GM21825 (cell line): ENCODE results near the gene ZFYVE28.

Source experiments
- ATAC-seq: cut with Tn5 transposase; IDR thresholded peaks from one replicate; pipeline ENCODE4 v1.9.1; 2021; ENCODE audit warnings: mild to moderate bottlenecking, moderate library complexity; ENCODE audit not compliant: unreplicated experiment

ZFYVE28 gene

DNA sequence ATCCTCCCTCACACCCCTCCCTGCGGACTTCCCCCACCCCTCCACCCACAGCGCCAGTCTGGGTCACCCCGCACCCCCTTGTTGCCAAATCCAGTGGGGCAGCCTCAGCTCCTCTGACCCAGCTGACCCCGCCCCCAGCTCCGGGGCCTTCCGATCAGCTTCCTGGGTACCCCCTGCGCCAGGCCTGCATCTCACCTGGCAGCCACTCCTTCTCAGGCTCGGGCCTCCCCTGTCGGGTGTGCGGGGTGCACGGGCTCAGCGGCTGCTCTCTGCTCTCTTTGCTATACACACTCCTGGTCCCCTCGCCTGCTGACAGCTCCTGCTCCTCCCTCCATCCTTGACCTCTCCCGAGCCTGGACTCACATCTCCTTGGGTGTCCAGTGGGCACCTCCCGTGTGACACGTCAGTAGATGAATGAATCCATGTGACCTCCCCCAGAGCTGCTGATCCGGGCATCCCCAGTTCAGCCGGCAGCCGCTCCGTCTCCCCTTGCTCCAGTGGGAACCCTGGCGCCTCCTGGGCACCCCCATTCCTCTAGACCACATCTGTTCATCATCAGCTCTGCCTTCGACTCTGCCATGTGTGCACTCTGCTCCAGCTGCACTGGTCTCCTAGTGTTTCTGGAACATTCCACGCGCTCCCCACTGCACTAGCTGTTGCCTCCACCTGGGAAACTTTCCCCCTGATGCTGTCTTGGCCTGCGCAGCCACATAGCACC, 10.2 kb upstream of the ZFYVE28 start:
- no peak for ATAC-seq

DNA sequence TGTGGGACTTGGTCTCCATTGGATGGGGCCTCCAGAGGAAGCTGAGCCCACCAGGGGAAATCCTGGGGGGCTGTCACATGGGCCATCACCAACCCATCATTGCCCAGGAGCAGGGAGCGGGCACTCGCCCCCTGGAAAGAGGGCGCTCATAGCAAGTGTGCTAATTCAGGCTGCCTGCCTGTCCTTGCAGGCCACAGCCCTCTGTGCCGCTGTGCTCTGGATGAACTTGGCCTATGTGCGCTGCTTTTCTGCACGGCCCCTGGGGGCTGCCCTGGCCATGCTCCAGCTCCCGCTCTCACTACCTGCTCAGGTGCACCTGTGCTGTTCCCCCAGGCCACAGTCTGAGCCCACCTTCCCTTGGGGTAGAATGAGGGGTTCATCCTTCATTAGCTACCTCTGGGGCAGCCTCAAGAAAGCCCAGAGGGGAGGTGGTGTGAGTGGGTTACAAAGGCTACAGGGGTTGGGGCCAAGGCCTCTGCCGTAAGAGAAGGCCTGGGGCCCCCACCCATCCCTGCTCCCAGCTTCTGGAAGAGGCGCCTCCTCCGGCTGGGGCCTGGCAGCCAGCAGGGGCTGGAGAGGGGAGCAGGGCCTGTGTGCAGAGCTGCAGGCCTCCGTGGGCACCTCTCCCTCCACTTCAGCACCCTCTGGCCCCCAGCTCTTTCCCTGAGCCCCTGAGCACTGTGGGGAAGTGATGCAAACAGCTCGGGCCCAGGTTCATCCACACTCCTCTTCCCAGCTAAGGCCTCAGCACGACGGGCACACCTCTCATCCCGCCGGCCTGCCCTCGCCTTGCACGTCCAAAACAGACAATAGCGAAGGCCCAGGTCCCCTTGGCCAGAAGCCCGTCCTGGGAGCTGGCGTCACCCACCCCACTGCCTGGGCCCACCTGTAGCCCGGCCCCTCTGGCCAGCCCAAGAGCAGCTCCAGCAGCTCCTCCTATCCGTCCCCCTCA, 9.2 kb upstream of the ZFYVE28 start:
- ATAC-seq, result no peak

DNA sequence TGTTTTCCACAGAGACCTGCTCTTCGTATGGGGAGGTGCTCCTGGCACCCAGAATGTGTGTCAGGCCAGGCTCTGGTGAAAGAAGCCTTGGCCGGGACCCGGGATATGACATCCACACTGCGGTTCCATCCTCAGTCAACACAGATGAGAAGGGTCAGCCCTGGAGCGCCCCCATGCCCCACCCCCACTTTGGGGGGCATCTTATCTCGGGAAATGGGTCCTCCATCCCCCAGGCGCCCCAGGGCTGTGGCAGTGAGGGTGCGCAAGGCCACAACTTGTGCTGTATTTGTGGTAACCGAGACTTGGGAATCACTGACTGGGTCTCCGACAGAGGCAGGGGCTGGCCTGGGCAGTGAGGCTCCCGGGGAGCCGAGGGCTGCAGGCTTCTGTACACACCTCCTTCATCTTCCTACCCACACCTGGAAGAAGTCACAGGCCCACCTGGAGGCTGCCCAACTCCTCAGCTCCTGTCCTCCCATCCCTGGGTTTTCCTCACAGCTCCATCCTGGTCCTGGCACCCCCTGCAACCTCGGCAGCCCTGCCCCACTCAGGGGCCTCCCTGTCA, 8.3 kb upstream of the ZFYVE28 start:
- no peak for ATAC-seq

DNA sequence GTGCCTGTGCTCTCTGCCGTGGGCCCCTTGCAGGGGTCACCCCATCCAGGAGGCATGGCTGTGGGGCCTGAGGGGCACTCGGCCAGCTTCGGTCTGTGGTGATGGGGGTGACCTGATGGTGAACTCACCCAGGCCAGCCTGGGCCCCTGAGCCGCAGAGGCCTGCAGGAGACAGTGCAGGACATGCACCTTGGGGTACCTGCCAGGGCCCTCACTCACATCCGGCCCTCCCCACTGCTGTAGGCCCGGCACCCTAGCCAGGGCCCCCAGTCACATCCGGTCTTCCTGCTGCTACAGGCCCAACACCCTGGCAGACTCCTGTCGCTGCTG, 7.6 kb upstream of the ZFYVE28 start:
- no peak for ATAC-seq

DNA sequence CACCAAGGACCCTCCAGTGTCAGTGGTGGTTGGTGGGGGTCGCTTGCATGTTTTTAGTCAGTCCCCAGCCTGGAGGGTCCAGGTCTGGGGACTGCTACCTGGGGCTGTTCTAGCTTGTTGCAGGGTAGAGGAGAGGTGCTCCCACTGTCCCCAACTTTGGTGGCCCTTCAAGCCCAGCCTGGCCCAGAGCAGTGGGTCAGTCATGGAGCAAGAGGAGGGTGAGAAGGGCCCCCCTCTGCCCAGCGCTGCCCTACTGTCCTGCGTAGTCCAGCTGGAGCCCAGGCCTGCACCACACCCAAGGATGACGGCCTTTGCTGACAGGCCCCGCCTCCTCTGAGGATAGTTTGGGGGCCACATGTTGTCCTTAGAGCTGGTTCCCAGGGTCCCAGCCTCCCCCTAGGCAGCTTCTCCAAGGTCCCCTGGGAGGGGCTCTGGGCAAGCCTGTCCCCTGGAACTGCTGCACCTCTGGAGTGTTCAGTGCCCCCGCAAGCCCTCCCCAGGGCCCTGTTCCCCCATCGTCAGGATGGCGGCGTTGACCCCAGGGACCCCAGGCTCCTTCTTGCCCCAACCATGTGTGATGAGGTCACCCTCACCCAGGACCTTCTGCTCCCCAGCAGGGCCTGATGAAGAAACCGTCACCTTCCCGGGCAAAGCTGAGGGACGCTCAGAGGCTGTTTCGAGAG, 7.1 kb upstream of the ZFYVE28 start:
- no peak for ATAC-seq

DNA sequence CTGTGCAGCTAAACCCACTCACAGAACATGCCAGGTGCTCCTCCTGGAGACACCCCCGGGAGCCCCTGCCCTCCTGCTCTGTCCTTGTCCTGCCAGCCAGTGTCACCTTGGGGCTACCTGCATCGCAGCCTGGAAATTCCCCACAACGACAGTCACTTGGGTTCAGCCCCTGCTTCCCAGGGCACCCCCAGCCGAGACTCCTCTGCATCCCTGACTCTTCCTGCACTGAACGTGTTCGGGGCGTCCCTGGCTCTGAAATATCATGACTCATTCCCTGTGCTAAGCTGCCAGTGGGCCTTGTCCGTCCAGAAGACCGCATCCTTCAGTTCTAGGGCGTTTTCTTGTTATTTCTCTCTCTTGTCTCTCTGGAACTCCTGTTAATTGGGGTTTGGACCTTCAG, 6.1 kb upstream of the ZFYVE28 start:
- no peak for ATAC-seq

DNA sequence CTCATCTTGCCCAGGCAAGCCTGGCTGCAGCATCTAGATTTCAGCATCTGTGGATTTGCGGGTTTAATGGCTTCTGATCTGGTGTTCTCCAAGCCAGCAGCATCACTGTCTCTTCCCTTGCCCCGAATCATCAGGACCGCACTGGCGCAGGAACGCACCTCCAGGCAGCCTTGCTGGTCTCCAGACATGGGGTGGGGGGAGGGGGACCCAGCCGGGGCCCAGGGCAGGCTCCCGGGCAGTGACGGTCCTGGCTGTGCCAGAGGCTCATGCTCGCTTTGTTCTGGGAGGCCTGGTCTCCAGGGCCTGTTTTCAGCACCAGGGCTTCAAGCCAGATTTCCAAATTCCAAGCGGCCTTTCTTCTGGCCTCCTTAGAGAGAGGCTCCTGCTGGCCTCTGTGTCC, 5.2 kb upstream of the ZFYVE28 start:
- no peak for ATAC-seq

DNA sequence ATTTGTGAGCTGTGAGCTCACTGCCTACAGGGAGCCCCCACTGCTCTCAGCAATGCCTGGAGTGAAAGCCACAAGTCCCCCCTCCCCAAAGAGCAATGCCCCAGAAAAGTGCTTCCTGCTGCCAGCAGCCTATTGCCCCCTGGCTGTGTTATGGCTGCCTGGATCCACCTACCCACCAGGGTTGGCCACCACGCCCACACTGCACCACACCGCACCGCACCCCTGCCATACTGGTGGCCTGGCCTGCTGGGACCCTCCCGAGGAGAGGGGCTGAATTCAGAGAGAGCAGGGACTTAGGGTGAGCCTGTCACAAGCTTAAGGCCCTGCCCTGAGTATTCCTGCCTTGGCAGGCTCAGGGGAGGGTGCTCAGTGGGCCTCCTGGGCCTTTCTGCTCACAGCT, 4.6 kb upstream of the ZFYVE28 start:
- no peak for ATAC-seq

DNA sequence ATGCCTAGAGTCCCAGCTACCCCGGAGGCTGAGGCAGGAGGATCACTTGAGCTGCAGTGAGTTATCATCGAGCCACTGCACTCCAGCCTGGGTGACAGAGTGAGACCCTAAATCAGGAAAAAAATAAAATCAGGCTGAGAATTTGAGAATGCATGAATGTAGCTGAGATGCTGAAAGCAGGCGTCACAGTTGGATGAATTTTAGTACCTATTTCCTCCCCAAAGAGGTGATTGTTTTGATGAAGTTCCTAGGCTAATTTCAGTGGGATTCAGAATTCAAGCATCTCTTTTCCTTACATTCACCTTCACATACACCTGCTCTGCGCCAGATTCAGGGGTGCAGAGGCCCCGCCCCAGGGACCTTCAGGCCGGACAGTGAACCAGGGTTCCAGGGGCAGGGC, 3.5 kb upstream of the ZFYVE28 start:
- ATAC-seq, result no peak

DNA sequence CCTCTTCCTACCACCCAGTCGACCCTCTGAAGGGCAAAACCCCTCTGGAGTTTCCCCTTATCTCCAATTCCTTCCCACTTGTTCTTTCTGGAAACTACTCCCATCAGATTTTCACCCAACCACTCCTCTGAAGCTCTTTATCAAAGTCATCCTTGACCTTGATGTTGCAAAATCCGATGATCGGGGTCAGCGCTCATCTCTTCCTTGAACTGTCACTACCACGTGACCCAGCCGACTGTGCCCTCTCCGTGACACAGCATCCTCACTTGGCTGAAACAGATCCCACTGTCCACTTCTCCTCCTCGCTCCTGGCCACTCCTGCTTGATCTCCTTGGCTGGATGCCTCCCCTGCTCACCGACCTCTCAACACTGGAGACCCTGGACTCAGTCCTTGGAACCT, 1.4 kb upstream of the ZFYVE28 start:
- no peak for ATAC-seq

DNA sequence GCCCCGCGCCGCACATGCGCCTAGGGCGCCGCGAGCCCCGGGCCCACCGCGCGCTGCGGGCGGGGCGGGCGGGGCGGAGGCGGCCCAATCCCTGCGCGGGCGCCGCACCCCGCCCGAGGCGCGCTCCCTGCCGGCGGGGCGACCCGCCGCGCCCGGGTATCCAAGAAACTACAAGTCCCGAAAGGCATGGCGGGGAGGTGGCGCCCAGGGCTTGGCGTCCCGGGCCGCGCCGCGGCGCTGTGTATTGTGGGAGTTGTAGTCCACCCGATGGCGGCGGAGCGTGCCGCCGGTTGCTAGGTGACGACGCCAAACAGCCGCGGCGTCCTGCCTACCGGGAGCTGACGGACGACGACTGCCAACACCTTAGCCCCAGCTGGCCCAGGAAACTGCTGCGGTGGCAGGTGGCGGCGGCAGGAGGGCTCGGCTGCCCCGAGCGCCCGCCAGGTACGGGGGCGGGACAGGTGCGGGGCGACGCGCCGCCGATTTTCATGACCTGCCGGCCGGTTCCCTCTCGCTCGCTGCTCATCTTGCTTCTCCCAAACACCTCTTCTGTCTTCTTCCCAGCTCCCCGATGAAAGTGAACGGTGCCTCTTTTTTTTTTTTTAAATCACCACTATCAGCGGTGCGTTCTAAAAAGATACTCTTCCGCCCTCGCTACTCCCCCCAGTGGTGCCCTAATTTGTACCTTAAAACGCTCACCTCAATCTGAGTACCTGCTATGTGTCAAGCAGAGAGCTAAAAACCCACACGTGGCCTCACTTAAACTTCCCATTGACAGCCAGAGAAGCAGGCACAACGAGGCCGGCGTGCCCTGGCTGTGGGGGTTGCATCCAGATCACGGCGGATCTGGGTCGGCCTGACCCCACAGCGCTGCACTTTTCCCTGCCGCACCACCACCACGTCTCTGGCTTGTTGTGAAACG, 466 bp upstream of the ZFYVE28 start, which contains the start of gene CFAP99:
TSS of gene CFAP99 (plus strand) at position 306 of the 922 bp plus-strand sequence.
- peak; percentile 82 for ATAC-seq

DNA sequence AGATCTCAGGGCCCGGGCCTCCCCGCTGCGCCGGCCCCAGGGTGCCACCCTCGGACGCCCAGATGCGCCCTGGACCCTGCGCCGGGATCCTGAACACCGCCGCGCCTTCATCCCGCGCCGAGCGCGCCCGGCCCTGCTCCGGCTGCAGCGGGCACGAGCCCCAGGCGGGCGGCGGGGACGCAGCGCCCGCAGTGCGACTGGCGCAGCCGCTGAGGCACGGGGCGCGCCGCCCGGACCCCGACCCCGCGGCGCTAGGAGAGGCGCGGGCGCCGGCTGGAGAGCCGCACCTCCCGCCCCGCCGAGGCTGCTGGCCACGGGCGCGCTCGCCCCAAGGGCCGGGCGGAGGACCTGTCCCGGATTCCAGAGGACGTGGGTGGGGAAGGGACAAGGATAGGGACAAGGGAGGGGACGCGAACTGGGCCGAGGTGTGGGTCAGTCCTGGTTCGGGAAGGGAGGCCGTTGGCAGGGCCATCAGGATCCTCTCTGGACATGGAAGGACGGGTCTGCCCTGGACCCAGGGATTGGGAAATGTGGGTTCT, 1.1 kb downstream of the ZFYVE28 start:
- ATAC-seq, result no peak

DNA sequence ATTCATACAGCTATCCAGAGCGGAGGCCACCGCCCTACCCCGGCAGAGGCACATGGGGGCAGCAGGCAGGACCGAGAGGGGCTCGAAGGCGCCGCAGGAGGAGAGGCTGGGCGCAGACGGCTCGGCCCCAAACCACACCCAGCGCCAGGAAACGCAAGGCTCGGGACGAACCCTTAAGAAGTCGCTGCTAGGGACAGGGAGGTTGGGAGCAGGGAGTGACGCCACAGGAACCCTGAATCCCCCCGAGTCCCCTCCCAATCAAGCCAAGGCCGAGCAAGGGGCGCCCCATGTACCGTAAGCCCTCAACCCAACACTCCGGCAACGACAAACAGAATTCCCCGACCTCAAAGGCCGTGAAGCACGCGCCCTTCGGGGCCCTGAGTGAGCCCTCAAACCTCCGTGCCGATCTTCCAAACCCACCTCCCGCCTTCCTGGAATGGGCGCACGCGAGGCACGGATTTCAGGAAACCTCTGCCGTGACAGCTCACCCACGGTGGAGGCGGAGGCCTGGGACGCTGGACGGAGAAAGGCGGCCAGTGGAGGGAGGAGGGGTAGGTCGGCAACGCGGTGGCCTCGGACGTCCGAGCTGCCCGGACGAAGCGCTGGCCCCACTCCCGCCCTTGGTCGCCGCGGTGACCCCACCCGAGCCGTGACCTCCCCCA, 1.8 kb downstream of the ZFYVE28 start:
- no peak for ATAC-seq

DNA sequence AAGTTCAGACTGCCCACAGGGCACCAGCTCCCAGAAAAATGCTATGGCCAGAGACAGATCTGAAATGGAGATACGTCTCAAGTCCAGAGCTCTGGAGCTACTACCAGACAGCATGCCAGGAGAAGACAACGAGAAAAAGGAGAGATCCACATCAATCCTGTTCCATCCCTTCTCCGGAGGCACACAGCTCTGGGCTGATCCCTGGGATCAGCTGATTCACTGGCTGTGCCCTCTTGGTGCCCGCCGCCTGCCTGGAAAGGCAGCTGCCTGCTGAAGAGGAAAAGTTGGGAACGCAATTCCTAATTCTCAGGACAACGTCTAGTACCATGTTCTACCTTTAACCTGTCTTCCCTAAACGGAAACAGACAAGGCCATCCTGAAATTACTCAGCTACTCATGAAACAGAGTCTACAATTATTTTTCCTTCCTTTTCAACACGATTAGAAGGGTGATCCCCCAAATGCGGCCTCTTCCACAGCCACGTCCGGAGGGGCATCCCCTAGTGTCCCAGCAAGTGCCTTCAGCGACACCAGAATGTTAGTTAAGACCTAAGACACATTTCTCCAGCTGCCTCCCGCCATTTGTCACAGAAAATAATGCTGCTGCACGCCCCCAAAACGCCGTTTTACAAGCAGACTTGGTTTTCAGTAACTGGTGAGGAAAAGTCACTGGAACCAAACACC, 2.4 kb downstream of the ZFYVE28 start:
- no peak for ATAC-seq

DNA sequence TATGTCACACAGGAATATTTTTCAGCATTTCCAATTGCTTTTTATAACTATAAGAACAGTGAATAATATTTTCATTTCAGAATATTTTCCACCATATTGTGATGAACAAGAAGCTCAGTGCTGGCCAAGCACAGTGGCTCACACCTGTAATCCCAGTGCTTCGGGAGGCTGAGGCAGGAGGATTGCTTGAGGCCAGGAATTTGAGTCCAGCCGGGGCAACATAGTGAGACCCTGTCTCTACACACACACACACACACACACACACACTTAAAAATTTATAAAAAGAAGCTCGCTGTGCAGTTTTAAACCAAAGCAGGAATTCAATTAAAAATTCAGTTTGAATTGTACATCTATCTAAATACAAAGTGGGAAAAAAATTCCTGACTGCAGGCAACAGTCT, 3.2 kb downstream of the ZFYVE28 start:
- ATAC-seq, result no peak

DNA sequence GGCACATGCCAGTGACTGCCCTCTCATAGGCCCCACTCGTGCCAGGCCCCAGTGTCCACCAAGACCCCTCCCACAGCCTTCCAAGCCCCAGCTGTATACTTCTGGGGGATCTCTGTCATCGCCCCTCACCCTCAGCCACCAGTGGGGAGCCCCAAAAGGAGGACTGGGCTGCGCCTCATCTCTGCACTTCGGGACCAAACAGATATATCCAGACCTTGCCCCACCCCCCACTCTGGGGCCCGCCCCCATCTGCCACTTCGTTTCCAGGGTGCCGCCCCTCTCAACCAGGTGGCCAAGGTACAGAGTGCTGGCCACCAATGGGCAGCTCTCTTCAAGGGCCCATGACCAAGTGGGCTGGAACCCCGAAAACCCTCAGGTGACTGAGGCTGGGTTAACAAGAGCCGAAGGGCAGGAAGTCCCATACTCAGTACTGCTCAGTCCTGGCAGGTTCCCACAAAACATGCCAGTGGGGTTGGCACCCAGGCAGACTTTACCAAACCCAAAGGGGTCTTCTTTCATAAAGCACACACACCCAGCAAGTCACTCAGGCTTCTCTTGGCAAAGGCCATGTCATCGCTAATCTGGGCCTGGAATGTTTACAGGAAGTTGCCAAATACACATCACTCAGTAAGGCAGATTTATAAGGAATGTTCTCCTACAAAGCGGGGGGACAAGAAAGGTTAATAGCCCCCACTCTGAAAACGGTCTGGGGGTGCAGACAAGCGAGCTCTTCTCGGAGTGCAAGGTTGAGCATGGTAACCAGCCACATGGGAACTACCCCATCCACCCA, 4.4 kb downstream of the ZFYVE28 start:
- ATAC-seq, result no peak

DNA sequence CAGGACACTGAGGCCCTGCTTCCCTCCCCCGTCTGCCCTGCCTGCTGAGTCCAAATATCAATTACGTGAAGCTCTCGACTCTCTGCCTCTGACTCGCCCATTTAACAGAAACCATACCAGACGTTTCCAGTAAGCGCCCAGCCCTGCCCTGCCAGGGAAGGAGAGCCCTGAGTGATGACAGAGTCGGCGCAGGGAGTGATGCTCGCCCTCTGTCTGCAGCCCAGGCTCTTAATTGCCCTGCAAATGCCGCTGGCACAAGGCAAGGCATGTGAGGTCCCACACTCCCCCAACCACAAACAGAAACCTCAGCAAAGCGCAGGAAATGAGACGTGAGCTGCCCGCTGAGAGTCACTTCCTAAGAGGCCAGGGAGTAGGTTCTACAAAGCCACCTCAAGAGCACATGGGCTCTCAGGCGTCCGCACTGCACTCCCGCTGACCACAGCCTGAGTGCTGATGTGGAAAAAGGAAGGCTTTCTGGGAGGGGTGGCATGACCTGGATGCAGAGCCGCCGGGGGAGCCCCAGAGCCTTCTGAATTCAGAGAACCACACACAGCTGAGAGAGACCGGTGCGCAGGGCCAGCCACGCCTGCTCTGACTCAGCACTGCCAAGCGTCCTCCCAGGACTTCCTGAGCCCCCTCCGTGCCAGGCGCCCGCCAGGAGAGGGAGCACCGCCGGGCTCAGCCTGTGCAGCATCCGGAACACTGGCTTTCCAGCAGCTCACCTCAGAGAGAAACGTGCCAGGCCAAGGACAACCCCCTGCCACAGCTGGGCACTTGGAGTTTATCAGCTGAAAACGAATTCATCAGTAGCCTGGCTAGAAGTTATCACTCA, 5.3 kb downstream of the ZFYVE28 start:
- peak; percentile 48 for ATAC-seq
